Measurements from ENCODE around the gene NEDD8.
A peak's percentile ranks its signal among the peaks of the same experiment; 100 is the strongest.
"Not testable (repeated sequence)": the region's sequence is repeated elsewhere in the genome, so short reads cannot be mapped to it uniquely, and the experiment has no call there.

NEDD8 gene

GRCh38 chr14:24222987-24223386 lies 9.2 kb downstream of the NEDD8 start:
- not testable (repeated sequence) for DNase-seq (ENCODE audit: low read depth in 2 of 2)

GRCh38 chr14:24219521-24219920 lies 12.6 kb downstream of the NEDD8 start:
- no peak for DNase-seq (ENCODE audit: low read depth in 2 of 2)

GRCh38 chr14:24219080-24219479 lies 13.1 kb downstream of the NEDD8 start:
- DNase-seq (ENCODE audit: low read depth in 2 of 2), result no peak

- not testable (repeated sequence) for DNase-seq (ENCODE audit: low read depth in 2 of 2)
Measured at GRCh38 chr14:24216876-24217275, 15.3 kb downstream of the NEDD8 start.

- no peak for DNase-seq (ENCODE audit: low read depth in 2 of 2)
Measured at GRCh38 chr14:24216345-24216699, 15.8 kb downstream of the NEDD8 start.

- DNase-seq (ENCODE audit: low read depth in 2 of 2), result peak; percentile 75 to 79
Measured at GRCh38 chr14:24215495-24216344, 16.4 kb downstream of the NEDD8 start, which contains the start of gene MDP1. Gene MDP1 (minus strand): TSS chr14:24216066. CDS start chr14:24215955, 111 bp downstream.

- DNase-seq (ENCODE audit: low read depth in 2 of 2), result no peak
Measured at GRCh38 chr14:24213866-24214662, 18.1 kb downstream of the NEDD8 start.

- peak; percentile 95 for DNase-seq (ENCODE audit: low read depth in 2 of 2)
Measured at GRCh38 chr14:24212924-24213865, 19.0 kb downstream of the NEDD8 start, which contains the start of gene CHMP4A. Gene CHMP4A (minus strand): TSS chr14:24213488. CDS start chr14:24213439, 49 bp downstream.

- DNase-seq (ENCODE audit: low read depth in 2 of 2), result no peak
Measured at GRCh38 chr14:24211311-24211710, 20.9 kb downstream of the NEDD8 start.

- no peak for DNase-seq (ENCODE audit: low read depth in 2 of 2)
Measured at GRCh38 chr14:24207625-24208024, 24.5 kb downstream of the NEDD8 start.

GRCh38 chr14:24207104-24207551 lies 25.0 kb downstream of the NEDD8 start:
- DNase-seq (ENCODE audit: low read depth in 2 of 2), result no peak

GRCh38 chr14:24206260-24207103 lies 25.7 kb downstream of the NEDD8 start:
- DNase-seq (ENCODE audit: low read depth in 2 of 2), result no peak

- no peak for DNase-seq (ENCODE audit: low read depth in 2 of 2)
Measured at GRCh38 chr14:24204163-24205146, 27.7 kb downstream of the NEDD8 start.

- not testable (repeated sequence) for DNase-seq (ENCODE audit: low read depth in 2 of 2)
Measured at GRCh38 chr14:24203249-24203886, 28.8 kb downstream of the NEDD8 start.

GRCh38 chr14:24202538-24202937 lies 29.6 kb downstream of the NEDD8 start:
- not testable (repeated sequence) for DNase-seq (ENCODE audit: low read depth in 2 of 2)

GRCh38 chr14:24198814-24199524 lies 33.2 kb downstream of the NEDD8 start:
- no peak for DNase-seq (ENCODE audit: low read depth in 2 of 2)

GRCh38 chr14:24197056-24197450 lies 35.1 kb downstream of the NEDD8 start:
- DNase-seq (ENCODE audit: low read depth in 2 of 2), result no peak
